HG03520 (cell line): ENCODE measurements around the gene PLEKHH1.
"Not testable (repeated sequence)": the region's sequence is repeated elsewhere in the genome, so short reads cannot be mapped to it uniquely, and the experiment has no call there.

ENCODE experiments used
- ATAC-seq: cut with Tn5 transposase; IDR thresholded peaks from one replicate; pipeline ENCODE4 v1.9.1; 2021; ENCODE audit warnings: mild to moderate bottlenecking, moderate library complexity; ENCODE audit not compliant: unreplicated experiment

Gene PLEKHH1

GRCh38 chr14:67529947-67530935 is 2.8 kb upstream of the PLEKHH1 start:
- no peak for ATAC-seq

GRCh38 chr14:67532606-67532997 is 488 bp upstream of the PLEKHH1 start:
- ATAC-seq = no peak

- ATAC-seq = no peak
These were observed 630 bp downstream of the PLEKHH1 start for GRCh38 chr14:67533754-67534085.

- no peak for ATAC-seq
These were observed 3.0 kb downstream of the PLEKHH1 start for GRCh38 chr14:67536087-67536486.

- ATAC-seq = no peak
These were observed 4.6 kb downstream of the PLEKHH1 start for GRCh38 chr14:67537736-67538135.

- no peak for ATAC-seq
These were observed 5.4 kb downstream of the PLEKHH1 start for GRCh38 chr14:67538501-67538900.

- ATAC-seq = no peak
These were observed 6.0 kb downstream of the PLEKHH1 start for GRCh38 chr14:67539116-67539515.

GRCh38 chr14:67541448-67542387 is 8.6 kb downstream of the PLEKHH1 start:
- ATAC-seq = no peak

- not testable (repeated sequence) for ATAC-seq
These were observed 9.5 kb downstream of the PLEKHH1 start for GRCh38 chr14:67542620-67543019.

- no peak for ATAC-seq
These were observed 11.5 kb downstream of the PLEKHH1 start for GRCh38 chr14:67544590-67544989.

GRCh38 chr14:67547224-67547780 is 14.2 kb downstream of the PLEKHH1 start:
- ATAC-seq = no peak

GRCh38 chr14:67549734-67550133 is 16.6 kb downstream of the PLEKHH1 start:
- no peak for ATAC-seq

- ATAC-seq = no peak
These were observed 18.0 kb downstream of the PLEKHH1 start for GRCh38 chr14:67551123-67551522.

- ATAC-seq = no peak
These were observed 18.9 kb downstream of the PLEKHH1 start for GRCh38 chr14:67551940-67552339.

GRCh38 chr14:67553547-67553946 is 20.5 kb downstream of the PLEKHH1 start:
- no peak for ATAC-seq

GRCh38 chr14:67554341-67554740 is 21.3 kb downstream of the PLEKHH1 start:
- no peak for ATAC-seq

- no peak for ATAC-seq
These were observed 22.5 kb downstream of the PLEKHH1 start for GRCh38 chr14:67555518-67556090.

- ATAC-seq = no peak
These were observed 23.6 kb downstream of the PLEKHH1 start for GRCh38 chr14:67556671-67557070.

- no peak for ATAC-seq
These were observed 24.0 kb downstream of the PLEKHH1 start for GRCh38 chr14:67557118-67557517.

GRCh38 chr14:67557656-67558055 is 24.6 kb downstream of the PLEKHH1 start:
- no peak for ATAC-seq

GRCh38 chr14:67559639-67560038 is 26.5 kb downstream of the PLEKHH1 start:
- ATAC-seq = no peak
